OCI-LY7 (cell line): Measurements from ENCODE around the gene SLC25A38.

Source experiments
- CTCF ChIP-seq: fragments of 200-600 bp; sonication (generic); conservative IDR thresholded peaks from 2 replicates; pipeline ENCODE4 v1.5.1; 2014; ENCODE audit warnings: mild to moderate bottlenecking, antibody characterized with exemption, low read length, moderate library complexity, mixed read lengths
- EZH2phosphoT487 ChIP-seq: fragments of 200-600 bp; sonication (generic); IDR thresholded peaks from 2 replicates; pipeline ENCODE4 v1.6.1; 2018; ENCODE audit warnings: low read depth, borderline replicate concordance, mild to moderate bottlenecking, mixed run types, antibody characterized with exemption, low read length, moderate library complexity, mixed read lengths

- TF ChIP-seq CTCF (no peak), EZH2phosphoT487 (no peak)
These were observed 18.8 kb downstream of the SLC25A38 start for GRCh38 chr3:39401983-39402382.
